BLaER1 treated with 17β-estradiol and CSF1 and Interleukin-3, amounts not matched to agents 10 nM and 100 nM (cell line): ENCODE results near the gene LDLRAD3.

Experiments
- H3K27ac ChIP-seq, 11 experiments: shearing (Covaris generic); formaldehyde crosslinking; 2 replicates each; pipeline ENCODE4 v1.8.1; 2022
- H3K27me3 ChIP-seq, 11 experiments: shearing (Covaris generic); formaldehyde crosslinking; 2 replicates each; pipeline ENCODE4 v1.8.1; 2022
- H3K36me3 ChIP-seq, 11 experiments: shearing (Covaris generic); formaldehyde crosslinking; 2 replicates each; pipeline ENCODE4 v1.8.1; 2022
- H3K4me1 ChIP-seq, 10 experiments: shearing (Covaris generic); formaldehyde crosslinking; 2 replicates each; pipeline ENCODE4 v1.8.1; 2022
- H3K4me2 ChIP-seq, 11 experiments: shearing (Covaris generic); formaldehyde crosslinking; 2 replicates each; pipeline ENCODE4 v1.8.1; 2022
- H3K4me3 ChIP-seq, 10 experiments: shearing (Covaris generic); formaldehyde crosslinking; 2 replicates each; pipeline ENCODE4 v1.8.1; 2022
- H3K9ac ChIP-seq, 11 experiments: shearing (Covaris generic); formaldehyde crosslinking; 2 replicates each; pipeline ENCODE4 v1.8.1; 2022
- H3K9me3 ChIP-seq, 11 experiments: shearing (Covaris generic); formaldehyde crosslinking; replicated peaks in 1 of 11; 2 replicates each; pipeline ENCODE4 v1.8.1; 2022
- H4K20me1 ChIP-seq, 11 experiments: shearing (Covaris generic); formaldehyde crosslinking; 2 replicates each; pipeline ENCODE4 v1.8.1; 2022
- Cebpa-rat ChIP-seq, 11 experiments: shearing (Covaris generic); IDR thresholded peaks; 2 replicates each; pipeline ENCODE4 v1.8.1; 2022

LDLRAD3 gene

GRCh38 chr11:36146437-36146836 lies 202.6 kb downstream of the LDLRAD3 start:
- Histone ChIP-seq H3K9me3 (peaks cover 0 to 8% (median 7%) of the 10 kb centered on the region in 11 experiments; a peak in 17 of 22 replicates), H4K20me1 (peaks cover 0 to 11% (median 0%) of the 10 kb centered on the region in 11 experiments; a peak in 6 of 22 replicates), H3K9ac (no peak overlapping the region), H3K36me3 (peaks cover 0 to 26% (median 18%) of the 10 kb centered on the region in 11 experiments; a peak in 17 of 22 replicates), H3K27me3 (no peaks in the 10 kb centered on the region), H3K4me2 (no peak overlapping the region), H3K27ac (no peak overlapping the region), H3K4me1 (peaks cover 30 to 52% (median 38%) of the 10 kb centered on the region in 10 experiments), H3K4me3 (no peak overlapping the region)
- no peak for TF ChIP-seq Cebpa-rat (IDR thresholded peaks at IDR 0.05)

DNA sequence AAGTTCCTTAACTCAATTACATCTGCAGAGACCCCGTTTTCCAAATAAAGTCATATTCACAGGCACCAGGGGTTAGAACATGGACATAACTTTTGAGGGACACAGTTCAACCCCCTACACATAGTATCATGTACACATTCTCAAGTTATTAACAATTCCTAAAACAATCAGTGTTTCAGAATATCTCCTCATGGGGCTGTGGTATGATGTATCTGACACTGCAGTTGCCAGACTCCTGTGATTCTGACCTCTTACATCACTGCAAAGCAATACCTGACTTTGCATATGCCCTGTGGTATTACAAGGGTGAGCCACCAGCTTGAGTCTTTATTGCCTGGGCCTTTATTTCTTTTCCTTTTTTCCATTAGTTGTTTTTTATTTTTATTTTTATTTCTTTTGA lies 203.6 kb downstream of the LDLRAD3 start:
- Histone ChIP-seq H3K4me3 (no peak overlapping the region), H3K27me3 (no peaks in the 10 kb centered on the region), H3K4me2 (no peak overlapping the region), H3K9ac (no peak overlapping the region), H3K4me1 (peaks cover 19 to 52% (median 27%) of the 10 kb centered on the region in 10 experiments), H3K36me3 (peaks cover 0 to 32% (median 19%) of the 10 kb centered on the region in 11 experiments; a peak in 18 of 22 replicates), H3K27ac (no peak overlapping the region; a peak in 1 of 22 replicates), H4K20me1 (peaks cover 0 to under 1% (median 0%) of the 10 kb centered on the region in 11 experiments; a peak in 3 of 22 replicates), H3K9me3 (peaks cover 0 to 8% (median 7%) of the 10 kb centered on the region in 11 experiments; a peak in 17 of 22 replicates)
- no peak for TF ChIP-seq Cebpa-rat (IDR thresholded peaks at IDR 0.05)

DNA sequence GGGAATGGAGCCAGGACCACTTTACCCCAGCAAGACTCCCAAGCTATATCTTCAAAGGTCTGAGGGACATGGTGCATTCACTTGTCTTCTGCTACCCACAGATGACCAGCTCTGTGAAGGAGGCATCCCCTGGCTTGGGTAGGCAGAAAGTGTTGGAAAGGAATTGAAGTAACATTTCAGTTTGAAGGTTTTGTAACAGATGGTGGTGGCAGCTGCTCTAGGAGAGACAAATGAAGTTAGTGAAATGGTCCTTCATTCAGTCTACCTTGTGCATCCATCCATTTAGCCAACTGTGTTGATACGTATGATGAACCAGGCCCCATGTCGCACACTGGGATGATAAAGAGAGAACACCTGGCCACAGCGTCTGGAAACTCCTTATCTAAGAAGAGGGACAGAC lies 204.8 kb downstream of the LDLRAD3 start:
- Histone ChIP-seq H4K20me1 (no peaks in the 10 kb centered on the region; a peak in 2 of 22 replicates), H3K4me2 (peak overlapping the region in 6 of 11 experiments; percentile 19 to 97 (median 60); a peak in 7 of 22 replicates), H3K27ac (peak overlapping the region in 9 of 11 experiments; percentile 12 to 87 (median 65); a peak in 11 of 22 replicates), H3K27me3 (no peaks in the 10 kb centered on the region), H3K4me3 (no peak overlapping the region), H3K4me1 (peaks cover 11 to 56% (median 19%) of the 10 kb centered on the region in 10 experiments), H3K9ac (peak overlapping the region in 1 of 11 experiments; percentile 73; a peak in 1 of 22 replicates), H3K36me3 (peaks cover 0 to 31% (median 16%) of the 10 kb centered on the region in 11 experiments; a peak in 11 of 22 replicates), H3K9me3 (peaks cover 0 to under 1% (median 0%) of the 10 kb centered on the region in 11 experiments; a peak in 1 of 22 replicates)
- TF ChIP-seq Cebpa-rat (IDR thresholded peaks at IDR 0.05) = no peak

DNA sequence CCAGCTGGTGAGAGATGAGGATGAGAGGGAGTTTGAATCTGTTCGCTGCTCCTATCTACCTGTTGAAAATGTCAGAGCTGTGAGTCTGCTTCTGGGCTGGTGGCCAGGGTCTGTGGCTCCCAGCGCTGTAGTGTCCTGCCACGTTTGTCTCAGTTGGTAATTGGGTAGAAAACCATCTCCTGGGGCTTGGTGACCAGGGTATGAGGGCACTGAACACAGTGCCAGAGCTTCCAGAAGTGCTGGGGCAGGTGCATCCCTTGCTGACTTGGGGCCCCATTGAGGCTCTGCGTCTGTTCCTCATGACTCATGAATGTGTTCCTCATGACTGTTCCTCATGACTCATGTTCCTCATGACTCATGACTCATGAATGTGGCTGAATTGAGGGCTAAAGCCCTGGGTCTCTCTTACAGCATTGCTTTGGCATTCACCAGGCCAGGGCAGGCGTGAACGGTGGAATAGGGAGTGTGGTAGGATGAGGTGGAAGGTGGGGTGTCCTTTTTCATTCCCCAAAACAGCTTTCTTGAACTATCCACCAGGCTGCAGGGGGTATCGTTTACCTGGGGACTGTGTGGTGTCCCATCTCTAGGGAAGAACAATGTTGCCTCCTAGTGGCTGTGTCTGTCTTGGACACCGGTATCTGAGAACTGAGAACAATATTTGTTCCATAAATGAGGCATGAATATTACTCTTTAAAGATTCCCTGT lies 205.8 kb downstream of the LDLRAD3 start:
- Histone ChIP-seq H3K9ac (peak overlapping the region in 3 of 11 experiments; percentile 16 to 73 (median 62); a peak in 6 of 22 replicates), H3K4me2 (peak overlapping the region; percentile 12 to 97 (median 53); a peak in 20 of 22 replicates), H3K36me3 (peaks cover 0 to 38% (median 20%) of the 10 kb centered on the region in 11 experiments; a peak in 13 of 22 replicates), H3K27me3 (no peaks in the 10 kb centered on the region), H4K20me1 (peaks cover 0 to 1% (median 0%) of the 10 kb centered on the region in 11 experiments; a peak in 3 of 22 replicates), H3K4me3 (no peak overlapping the region), H3K27ac (peak overlapping the region; percentile 47 to 87 (median 65); a peak in 21 of 22 replicates), H3K4me1 (peaks cover 11 to 66% (median 19%) of the 10 kb centered on the region in 10 experiments), H3K9me3 (no peaks in the 10 kb centered on the region)
- no peak for TF ChIP-seq Cebpa-rat (IDR thresholded peaks at IDR 0.05)

DNA sequence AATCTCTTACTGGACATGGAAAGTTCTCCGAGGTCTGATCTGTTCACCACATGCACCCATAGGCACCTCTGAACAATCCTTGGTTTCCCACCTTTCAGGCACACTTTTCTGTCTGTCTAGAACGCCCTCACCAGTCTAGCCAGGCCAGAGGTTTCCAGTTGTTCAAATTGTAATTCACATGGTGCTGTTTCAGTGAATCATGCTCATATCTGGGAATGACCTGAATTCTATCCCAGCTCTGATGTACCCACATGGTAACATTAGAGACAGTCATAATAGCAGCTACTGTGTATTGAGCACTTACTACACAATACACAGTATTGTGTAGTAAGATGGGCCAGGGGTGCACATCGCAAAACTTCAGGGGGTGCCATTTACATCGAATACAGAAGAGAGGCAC lies 207.1 kb downstream of the LDLRAD3 start:
- Histone ChIP-seq H3K27me3 (no peaks in the 10 kb centered on the region), H3K27ac (peak overlapping the region in 4 of 11 experiments; percentile 71 to 87 (median 78); a peak in 7 of 22 replicates), H3K4me1 (peaks cover 19 to 79% (median 27%) of the 10 kb centered on the region in 10 experiments), H3K36me3 (peaks cover 0 to 38% (median 20%) of the 10 kb centered on the region in 11 experiments; a peak in 13 of 22 replicates), H4K20me1 (peaks cover 0 to 12% (median 0%) of the 10 kb centered on the region in 11 experiments; a peak in 4 of 22 replicates), H3K9ac (peak overlapping the region in 1 of 11 experiments; percentile 2; a peak in 1 of 22 replicates), H3K4me3 (no peak overlapping the region), H3K4me2 (peak overlapping the region in 3 of 11 experiments; percentile 59 to 97 (median 82); a peak in 4 of 22 replicates), H3K9me3 (no peaks in the 10 kb centered on the region)
- no peak for TF ChIP-seq Cebpa-rat (IDR thresholded peaks at IDR 0.05)

- Histone ChIP-seq H3K9me3 (no peaks in the 10 kb centered on the region), H3K4me2 (peak overlapping the region in 2 of 11 experiments; percentile 82 to 97; a peak in 4 of 22 replicates), H3K27me3 (no peaks in the 10 kb centered on the region), H3K27ac (peak overlapping the region in 3 of 11 experiments; percentile 72 to 87 (median 85); a peak in 3 of 22 replicates), H3K36me3 (peaks cover 0 to 38% (median 17%) of the 10 kb centered on the region in 11 experiments; a peak in 12 of 22 replicates), H4K20me1 (peaks cover 0 to 12% (median 0%) of the 10 kb centered on the region in 11 experiments; a peak in 4 of 22 replicates), H3K9ac (no peak overlapping the region), H3K4me1 (peaks cover 30 to 90% (median 38%) of the 10 kb centered on the region in 10 experiments), H3K4me3 (no peak overlapping the region)
- no peak for TF ChIP-seq Cebpa-rat (IDR thresholded peaks at IDR 0.05)
Observed at GRCh38 chr11:36151933-36152580, 208.2 kb downstream of the LDLRAD3 start.

- no peaks in the 10 kb centered on the region for H3K9me3 ChIP-seq
- no peak for TF ChIP-seq Cebpa-rat (IDR thresholded peaks at IDR 0.05)
Observed at GRCh38 chr11:36153551-36153950, 209.7 kb downstream of the LDLRAD3 start.

GRCh38 chr11:36155124-36155561 lies 211.3 kb downstream of the LDLRAD3 start:
- Histone ChIP-seq H3K9me3 (no peaks in the 10 kb centered on the region), H3K4me3 (no peak overlapping the region), H4K20me1 (peaks cover 0 to 15% (median 0%) of the 10 kb centered on the region in 11 experiments; a peak in 4 of 22 replicates), H3K27ac (peak overlapping the region in 2 of 11 experiments; percentile 54 to 63; a peak in 3 of 22 replicates), H3K4me2 (peak overlapping the region in 3 of 11 experiments; percentile 10 to 56 (median 50); a peak in 5 of 22 replicates), H3K4me1 (peaks cover 25 to 92% (median 44%) of the 10 kb centered on the region in 10 experiments), H3K27me3 (no peaks in the 10 kb centered on the region), H3K9ac (no peak overlapping the region), H3K36me3 (peaks cover 0 to 33% (median 12%) of the 10 kb centered on the region in 11 experiments; a peak in 8 of 22 replicates)
- no peak for TF ChIP-seq Cebpa-rat (IDR thresholded peaks at IDR 0.05)

More at GRCh38 chr11:36153551-36153950, 209.7 kb downstream of the LDLRAD3 start:
- Histone ChIP-seq H3K4me3 (no peak overlapping the region), H3K36me3 (peaks cover 0 to 33% (median 15%) of the 10 kb centered on the region in 11 experiments; a peak in 12 of 22 replicates), H3K27ac (no peak overlapping the region; a peak in 1 of 22 replicates), H3K27me3 (no peaks in the 10 kb centered on the region), H3K9ac (no peak overlapping the region), H4K20me1 (peaks cover 0 to 12% (median 0%) of the 10 kb centered on the region in 11 experiments; a peak in 5 of 22 replicates), H3K4me1 (peaks cover 38 to 92% (median 47%) of the 10 kb centered on the region in 10 experiments), H3K4me2 (peak overlapping the region in 1 of 11 experiments; percentile 56; a peak in 3 of 22 replicates)
